ENCODE measurements around the gene MICOS13. TPM values are rescaled to one million over a fixed set of nuclear protein-coding genes. Genes with fewer than 3 reads are reported as not detected.

The MICOS13 gene
- total RNA-seq, 2 donors from 2014 or later: 42.8 to 54.2 TPM

GRCh38 chr19:5676105-5676771 is 4.1 kb downstream of the MICOS13 start:
- 73% methylated on average over 17 of the region's 17 CpGs for WGBS
- no peak for DNase-seq (ENCODE audit: low spot score)
- intact Hi-C loops (cut with DNase I): no loop called here
- Histone ChIP-seq H3K4me1 (replicated peaks) (peaks cover 7% of the 10 kb centered on the region), H3K36me3 (no peaks in the 10 kb centered on the region), H3K27ac (no peak overlapping the region), H3K4me3 (no peak overlapping the region), H3K27me3 (replicated peaks; ENCODE audit: insufficient read depth) (no peaks in the 10 kb centered on the region), H3K9me3 (no peaks in the 10 kb centered on the region)
- TF ChIP-seq POLR2AphosphoS5 (IDR thresholded peaks at IDR 0.05) (no peak), CTCF (IDR thresholded peaks at IDR 0.05) (no peak), POLR2A (IDR thresholded peaks at IDR 0.05) (no peak)

GRCh38 chr19:5674714-5675113 is 5.6 kb downstream of the MICOS13 start:
- intact Hi-C loops (cut with DNase I): no loop called here
- Histone ChIP-seq H3K4me3 (no peak overlapping the region), H3K9me3 (no peaks in the 10 kb centered on the region), H3K36me3 (no peaks in the 10 kb centered on the region), H3K4me1 (replicated peaks) (peaks cover 5% of the 10 kb centered on the region), H3K27ac (no peak overlapping the region), H3K27me3 (replicated peaks; ENCODE audit: insufficient read depth) (no peaks in the 10 kb centered on the region)
- WGBS: 72% methylated on average over 5 of the region's 5 CpGs
- no peak for DNase-seq (ENCODE audit: low spot score)
- no peak for TF ChIP-seq POLR2AphosphoS5 (IDR thresholded peaks at IDR 0.05)
- TF ChIP-seq CTCF (IDR thresholded peaks at IDR 0.05): no peak
- no peak for TF ChIP-seq POLR2A (IDR thresholded peaks at IDR 0.05)

- Histone ChIP-seq H3K27me3 (replicated peaks; ENCODE audit: insufficient read depth) (no peaks in the 10 kb centered on the region), H3K4me3 (no peak overlapping the region), H3K9me3 (no peaks in the 10 kb centered on the region), H3K4me1 (replicated peaks) (no peaks in the 10 kb centered on the region), H3K36me3 (peaks cover 0 to 4% of the 10 kb centered on the region in 2 donors), H3K27ac (no peak overlapping the region)
- intact Hi-C loops (cut with DNase I): no loop called here
- TF ChIP-seq POLR2A (IDR thresholded peaks at IDR 0.05) (no peak), CTCF (IDR thresholded peaks at IDR 0.05) (no peak), POLR2AphosphoS5 (IDR thresholded peaks at IDR 0.05) (no peak)
- WGBS: 98% methylated on average over 1 of the region's 1 CpG
- no peak for DNase-seq (ENCODE audit: low spot score)
These were observed 6.6 kb downstream of the MICOS13 start for GRCh38 chr19:5673752-5674151.

GRCh38 chr19:5672708-5673459 is 7.4 kb downstream of the MICOS13 start:
- DNase-seq (ENCODE audit: low spot score): no peak
- no peaks in the 10 kb centered on the region for H3K4me1 ChIP-seq (replicated peaks)
- H3K36me3 ChIP-seq: peaks cover 0 to 6% of the 10 kb centered on the region in 2 donors
- H3K27ac ChIP-seq: no peak overlapping the region
- TF ChIP-seq CTCF (IDR thresholded peaks at IDR 0.05): no peak
- no peak for TF ChIP-seq POLR2A (IDR thresholded peaks at IDR 0.05)
- no peak for TF ChIP-seq POLR2AphosphoS5 (IDR thresholded peaks at IDR 0.05)
- H3K4me3 ChIP-seq: no peak overlapping the region
- H3K27me3 ChIP-seq (replicated peaks; ENCODE audit: insufficient read depth): no peaks in the 10 kb centered on the region
- no peaks in the 10 kb centered on the region for H3K9me3 ChIP-seq
- 89% methylated on average over 13 of the region's 13 CpGs for WGBS
- intact Hi-C loops (cut with DNase I): no loop called here

Measured in prostate gland (tissue), 2 donors.